SK-N-MC (cell line): ENCODE data around the gene ZNF784.

Experiments
- DNase-seq: peaks from one replicate; pipeline ENCODE4 v3.0.0-alpha.2; 2011; ENCODE audit warnings: low read depth, low spot score
- H3K27ac ChIP-seq: fragments of 200-600 bp; sonication (generic); 2 replicates; pipeline ENCODE4 v1.5.1; 2016; ENCODE audit warnings: mixed run types
- H3K36me3 ChIP-seq: fragments of 200-600 bp; sonication (generic); 2 replicates; pipeline ENCODE4 v1.6.1; 2017; ENCODE audit warnings: antibody characterized with exemption, low read length, mixed read lengths; ENCODE audit not compliant: insufficient read depth
- H3K4me3 ChIP-seq: fragments of 200-600 bp; sonication (generic); 2 replicates; pipeline ENCODE4 v1.5.1; 2016
- H3K9ac ChIP-seq: fragments of 200-600 bp; sonication (generic); 2 replicates; pipeline ENCODE4 v1.8.0; 2017; ENCODE audit warnings: mixed run types, mixed read lengths; ENCODE audit not compliant: insufficient read length
- H3K9me3 ChIP-seq: fragments of 200-600 bp; sonication (generic); 2 replicates; pipeline ENCODE4 v1.6.1; 2017; ENCODE audit warnings: low read depth, mild to moderate bottlenecking, antibody characterized with exemption, low read length, moderate library complexity, mixed read lengths
- EZH2 ChIP-seq: fragments of 200-600 bp; sonication (generic); IDR thresholded peaks from one replicate; pipeline ENCODE4 v1.6.1; 2017; ENCODE audit warnings: antibody characterized with exemption
- FOXP2 ChIP-seq: optimal IDR thresholded peaks from 2 replicates; pipeline ENCODE3; 2011; ENCODE audit warnings: mild to moderate bottlenecking, moderate library complexity; ENCODE audit not compliant: insufficient read depth; ENCODE audit errors: extremely low read length, control extremely low read depth
- POLR2AphosphoS5 ChIP-seq: IDR thresholded peaks from 2 replicates; pipeline ENCODE4 v1.6.1; 2012; ENCODE audit warnings: mild to moderate bottlenecking, low read depth, low read length, borderline replicate concordance

The ZNF784 gene

DNA sequence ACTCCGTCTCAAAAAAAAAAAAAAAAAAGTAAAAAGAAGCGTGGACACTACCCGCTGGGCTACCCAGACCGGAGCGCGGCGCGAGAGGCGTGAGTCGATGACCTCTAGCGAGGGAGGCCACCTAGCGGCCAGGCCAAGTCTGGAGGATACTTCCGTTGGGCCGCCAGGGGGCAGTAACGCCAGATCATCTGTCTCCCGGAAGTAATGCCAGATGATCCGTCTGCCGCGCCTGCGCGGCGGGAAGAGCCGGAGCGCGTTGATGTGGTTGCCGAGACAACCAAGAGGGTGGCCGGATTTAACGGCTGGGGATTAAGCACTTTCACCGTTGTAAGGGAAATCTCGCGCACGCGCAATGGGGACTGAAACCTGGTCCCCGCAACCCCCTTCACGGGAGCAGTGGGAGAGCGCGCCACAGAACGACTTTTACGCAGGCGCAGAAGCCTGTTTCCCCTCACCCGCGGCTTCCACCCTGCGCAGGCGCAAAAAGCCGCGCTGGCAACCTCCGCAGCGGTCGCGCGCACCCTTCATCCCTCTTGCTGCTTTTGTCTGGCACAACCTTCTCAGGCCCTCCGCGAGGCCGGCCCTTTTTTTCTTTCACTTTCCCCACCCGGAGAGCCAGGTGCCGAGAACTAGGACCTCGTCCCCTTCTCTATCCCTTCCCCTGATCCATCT, 29.4 kb upstream of the ZNF784 start:
- Histone ChIP-seq H3K36me3 (peaks cover 36% of the 10 kb centered on the region), H3K27ac (peak overlapping the region; percentile 99), H3K9me3 (no peaks in the 10 kb centered on the region), H3K4me3 (peak overlapping the region; percentile 96), H3K9ac (peak overlapping the region; percentile 100)
- peak; percentile 80 for TF ChIP-seq POLR2AphosphoS5
- TF ChIP-seq FOXP2 = no peak
- DNase-seq = peak; percentile 98

- Histone ChIP-seq H3K9me3 (no peaks in the 10 kb centered on the region), H3K4me3 (no peak overlapping the region), H3K9ac (no peak overlapping the region), H3K27ac (no peak overlapping the region), H3K36me3 (peaks cover 32% of the 10 kb centered on the region)
- no peak for DNase-seq
- TF ChIP-seq EZH2 (no peak), POLR2AphosphoS5 (no peak), FOXP2 (no peak)
These were observed 28.2 kb upstream of the ZNF784 start for GRCh38 chr19:55652311-55653128.

- H3K9ac ChIP-seq = no peak overlapping the region
- no peak overlapping the region for H3K4me3 ChIP-seq
- DNase-seq = no peak
- peaks cover 26% of the 10 kb centered on the region for H3K36me3 ChIP-seq
- H3K9me3 ChIP-seq = no peaks in the 10 kb centered on the region
- no peak overlapping the region for H3K27ac ChIP-seq
- TF ChIP-seq FOXP2 (no peak), POLR2AphosphoS5 (no peak), EZH2 (no peak)
These were observed 26.9 kb upstream of the ZNF784 start for GRCh38 chr19:55651236-55651635.

DNA sequence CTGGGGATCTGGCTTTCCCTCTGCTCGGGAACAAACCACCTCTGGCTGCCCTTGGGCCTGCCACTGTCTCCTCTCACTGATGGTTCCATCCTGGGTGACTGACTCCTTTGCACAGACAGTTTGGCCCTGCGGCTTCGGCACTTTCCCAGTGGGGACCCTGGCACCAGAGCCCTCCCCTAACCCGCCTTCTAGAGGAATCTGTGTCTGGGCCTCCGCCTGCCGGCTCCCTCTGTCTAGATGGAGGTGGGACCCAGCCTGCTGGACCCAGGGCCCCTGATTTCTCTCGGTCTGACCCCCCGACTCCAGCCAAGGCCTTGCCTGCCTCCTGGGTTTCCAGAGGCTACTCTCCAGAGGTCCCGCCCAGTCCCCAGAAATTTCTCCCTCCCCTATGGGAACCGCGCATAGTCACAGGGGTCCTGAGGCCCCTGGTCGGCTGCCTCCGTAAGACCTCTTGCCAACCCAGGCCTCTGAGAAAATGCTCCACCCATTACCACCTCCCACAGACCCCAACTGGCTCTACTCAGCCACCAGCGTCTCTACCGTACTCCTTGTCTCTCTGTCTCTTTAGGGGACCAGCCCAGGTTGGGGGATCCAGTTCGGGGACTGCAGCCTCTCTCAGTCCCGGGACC, 26.4 kb upstream of the ZNF784 start:
- TF ChIP-seq FOXP2 (no peak), POLR2AphosphoS5 (no peak), EZH2 (no peak)
- no peak for DNase-seq
- no peak overlapping the region for H3K27ac ChIP-seq
- no peak overlapping the region for H3K4me3 ChIP-seq
- H3K36me3 ChIP-seq = peaks cover 22% of the 10 kb centered on the region
- no peaks in the 10 kb centered on the region for H3K9me3 ChIP-seq
- H3K9ac ChIP-seq = no peak overlapping the region

- Histone ChIP-seq H3K9ac (no peak overlapping the region), H3K36me3 (peaks cover 25% of the 10 kb centered on the region; the same call in 1 of the 2 replicates), H3K4me3 (no peak overlapping the region), H3K27ac (no peak overlapping the region), H3K9me3 (no peaks in the 10 kb centered on the region)
- TF ChIP-seq POLR2AphosphoS5 (no peak), EZH2 (no peak), FOXP2 (no peak)
- DNase-seq = no peak
These were observed 25.8 kb upstream of the ZNF784 start for GRCh38 chr19:55650126-55650557.

DNA sequence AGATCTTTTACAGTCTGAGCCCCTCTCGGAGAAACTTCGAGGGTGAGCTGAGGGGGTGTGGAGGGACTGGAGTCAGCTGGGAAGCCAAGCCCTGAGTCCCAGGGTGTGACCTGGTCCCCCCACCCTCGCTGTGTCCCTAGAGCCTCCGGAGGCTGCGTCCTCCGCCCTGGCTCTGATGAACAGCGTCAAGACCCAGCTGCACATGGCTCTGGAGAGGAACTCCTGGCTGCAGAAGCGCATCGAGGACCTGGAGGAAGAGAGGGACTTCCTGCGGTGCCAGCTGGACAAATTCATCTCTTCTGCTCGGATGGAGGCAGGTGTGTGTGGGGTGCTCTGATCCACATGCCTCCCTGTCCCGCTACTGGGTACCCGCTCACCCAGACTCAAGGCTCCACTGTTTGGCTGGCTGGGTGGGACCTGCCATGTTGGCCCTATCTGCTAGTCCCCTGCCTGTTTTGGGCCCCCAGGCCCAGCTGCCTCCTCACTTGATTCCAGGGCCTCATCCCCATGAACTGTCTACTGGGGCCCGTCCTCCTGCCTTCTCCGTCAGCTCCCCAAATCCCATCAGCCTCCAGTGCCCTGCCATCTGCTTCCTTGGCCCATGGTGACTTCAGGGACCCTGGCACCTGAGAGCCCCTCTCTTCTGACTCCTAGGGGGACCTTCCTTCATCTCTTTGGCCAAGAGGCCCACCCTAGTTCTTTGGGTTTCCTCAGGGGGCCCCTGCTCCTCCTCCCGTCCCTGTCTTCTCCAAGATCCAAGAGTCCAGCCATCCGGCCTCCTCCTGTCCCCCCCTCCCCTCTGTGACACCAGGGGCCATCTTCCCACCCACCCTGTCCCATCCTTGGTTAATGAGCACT, 25.1 kb upstream of the ZNF784 start:
- Histone ChIP-seq H3K4me3 (peak overlapping the region; percentile 96), H3K27ac (no peak overlapping the region)
- TF ChIP-seq FOXP2 (no peak), EZH2 (no peak), POLR2AphosphoS5 (no peak)

GRCh38 chr19:55648585-55649267, 24.4 kb upstream of the ZNF784 start:
- no peak for DNase-seq
- Histone ChIP-seq H3K36me3 (peaks cover 34% of the 10 kb centered on the region), H3K27ac (peak overlapping the region; percentile 94), H3K4me3 (peak overlapping the region; percentile 96), H3K9ac (peak overlapping the region; percentile 96), H3K9me3 (no peaks in the 10 kb centered on the region)
- TF ChIP-seq EZH2 (no peak), FOXP2 (no peak), POLR2AphosphoS5 (no peak)

More for the DNA sequence above, 25.1 kb upstream of the ZNF784 start:
- Histone ChIP-seq H3K9ac (peak overlapping the region; percentile 96), H3K36me3 (peaks cover 32% of the 10 kb centered on the region), H3K9me3 (no peaks in the 10 kb centered on the region)
- DNase-seq = no peak
